Stimulated activated CD8-positive, alpha-beta memory T cell treated with anti-CD3 and anti-CD28 coated beads, Interleukin-4, amount 100 ng/mL, for 4 hours (primary cell): ENCODE results near the gene CERT1.
A peak's percentile ranks its signal among the peaks of the same experiment; 100 is the strongest.
"Not testable (repeated sequence)": the region's sequence is repeated elsewhere in the genome, so short reads cannot be mapped to it uniquely, and the experiment has no call there.

ENCODE experiments used
- DNase-seq, 2 donors: peaks; one replicate each; pipeline ENCODE4 v3.0.0-alpha.2; 2020; ENCODE audit warnings: low read depth in 2 of 2, low spot score in 1 of 2

Gene CERT1

DNA sequence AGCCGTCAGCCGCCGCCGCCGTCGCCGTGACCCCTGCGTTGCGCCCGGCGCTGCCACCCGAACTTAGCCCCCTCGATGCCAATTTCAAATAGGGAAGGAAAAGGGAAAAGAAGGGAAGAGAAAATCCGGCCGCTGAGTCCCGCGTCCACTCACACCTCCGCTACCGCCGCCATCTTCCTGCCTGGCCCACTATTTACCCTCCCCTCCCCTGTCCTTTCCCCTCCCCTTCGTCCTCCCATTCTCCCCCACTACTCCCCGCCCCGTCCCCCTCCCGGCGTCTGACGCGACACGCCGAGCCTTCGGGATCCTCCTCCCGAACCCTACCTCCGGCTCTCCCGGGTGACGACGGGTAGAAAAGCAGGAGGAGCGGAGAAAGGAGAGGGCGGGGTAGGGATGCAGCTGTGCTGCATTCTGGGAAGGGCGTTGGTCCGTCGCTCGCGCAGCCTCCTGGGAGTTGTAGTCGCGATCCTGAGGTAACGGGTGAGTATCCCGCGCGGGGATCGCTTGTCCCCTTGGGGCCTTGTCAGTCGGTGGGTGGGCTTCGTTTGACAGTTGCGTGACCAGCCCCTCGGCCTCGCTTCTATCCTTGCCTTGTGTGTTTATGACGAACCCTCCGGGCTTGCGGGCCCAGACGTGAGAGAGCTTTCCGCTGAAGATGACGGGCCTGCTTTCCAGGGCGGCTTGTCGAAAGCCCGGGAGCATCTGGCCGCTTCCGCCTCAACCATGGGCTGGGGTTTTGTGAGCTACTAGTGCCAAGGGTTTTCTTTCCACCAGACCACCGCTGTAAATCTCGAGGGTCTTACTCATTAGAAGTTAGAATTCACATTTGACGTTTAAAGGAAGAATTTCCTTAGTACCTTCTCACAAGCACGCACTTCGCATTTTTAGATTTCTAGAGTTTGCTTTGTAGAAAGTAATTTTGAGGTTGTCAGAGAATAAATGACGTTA is at the start of gene CERT1, which contains the start of gene POLK:
TSS of gene CERT1 (minus strand) at position 195 of the 948 bp plus-strand sequence. CDS start 422 bp downstream, outside the sequence.
TSS of gene POLK (plus strand) at position 457 of the 948 bp plus-strand sequence.
- peak; percentile 78 to 88 for DNase-seq

DNA sequence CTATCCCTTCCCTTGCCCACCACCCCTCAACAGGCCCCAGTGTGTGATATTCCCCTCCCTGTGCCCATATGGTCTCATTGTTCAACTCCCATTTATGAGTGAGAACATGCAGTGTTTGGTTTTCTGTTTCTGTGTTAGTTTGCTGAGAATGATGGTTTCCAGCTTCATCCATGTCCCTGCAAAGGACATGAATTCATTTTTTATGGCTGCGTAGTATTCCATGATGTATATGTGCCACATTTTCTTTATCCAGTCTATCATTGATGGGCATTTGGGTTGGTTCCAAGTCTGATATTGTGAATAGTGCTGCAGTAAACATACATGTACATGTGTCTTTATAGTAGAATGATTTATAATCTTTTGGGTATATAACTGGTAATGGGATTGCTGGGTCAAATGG is 49.2 kb upstream of the CERT1 start:
- DNase-seq: not testable (repeated sequence)

- no peak for DNase-seq
These were observed 47.7 kb upstream of the CERT1 start for GRCh38 chr5:75558981-75559632.

DNA sequence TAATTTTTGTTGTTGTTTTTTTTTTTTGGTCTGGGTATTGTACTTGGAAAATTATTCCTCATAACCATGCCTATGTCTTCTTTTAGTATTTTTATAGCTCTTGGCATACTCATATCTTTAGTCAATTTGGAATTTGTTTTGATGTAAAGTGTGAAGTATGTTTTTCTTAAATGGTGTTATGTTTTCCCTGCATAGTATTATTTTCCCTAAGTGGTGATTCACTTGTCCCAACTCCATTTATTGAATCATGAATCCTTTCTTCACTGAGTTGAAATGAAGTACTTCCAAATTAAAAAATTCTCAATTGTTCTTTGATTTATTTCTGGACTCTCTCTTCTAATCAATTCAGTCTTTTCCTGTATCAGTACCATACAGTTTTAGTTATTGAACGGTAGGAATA is 46.8 kb upstream of the CERT1 start:
- DNase-seq: no peak

DNA sequence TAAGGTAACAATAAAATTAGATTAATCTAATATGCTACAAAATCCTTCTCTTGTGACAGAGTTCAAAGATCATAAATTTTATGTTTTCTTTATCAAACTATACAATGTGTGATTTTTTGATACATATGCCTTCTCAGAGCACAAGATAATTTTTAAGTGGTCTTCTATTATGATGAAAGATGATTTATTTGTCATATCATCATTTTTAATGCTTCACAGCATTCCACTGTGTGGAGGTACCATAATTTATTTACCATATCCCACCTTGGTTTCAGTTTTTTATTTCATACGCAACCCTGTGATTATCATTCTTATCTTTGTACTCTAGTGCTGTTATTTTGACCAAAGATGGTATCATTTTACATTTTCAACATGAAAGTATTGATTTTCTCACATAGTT is 41.9 kb upstream of the CERT1 start:
- no peak for DNase-seq

DNA sequence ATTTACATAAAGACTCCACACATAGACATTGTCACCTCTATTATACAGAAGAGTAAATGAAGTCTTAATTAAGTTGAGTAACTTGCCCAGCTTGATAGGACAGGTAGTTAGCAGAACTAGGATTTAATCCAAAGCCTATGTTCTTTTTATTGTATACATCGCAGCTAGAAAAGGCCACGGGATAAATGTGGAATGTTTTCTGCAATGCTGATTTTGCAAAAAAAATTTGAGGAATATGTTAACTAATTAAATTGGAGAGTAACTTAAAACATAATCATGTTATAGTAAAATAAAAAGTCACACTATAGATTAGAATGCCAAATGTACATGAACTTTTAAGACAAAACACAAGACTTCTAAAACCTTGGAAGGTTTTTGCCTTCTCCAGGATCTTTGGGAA is 41.3 kb upstream of the CERT1 start:
- DNase-seq: no peak

DNA sequence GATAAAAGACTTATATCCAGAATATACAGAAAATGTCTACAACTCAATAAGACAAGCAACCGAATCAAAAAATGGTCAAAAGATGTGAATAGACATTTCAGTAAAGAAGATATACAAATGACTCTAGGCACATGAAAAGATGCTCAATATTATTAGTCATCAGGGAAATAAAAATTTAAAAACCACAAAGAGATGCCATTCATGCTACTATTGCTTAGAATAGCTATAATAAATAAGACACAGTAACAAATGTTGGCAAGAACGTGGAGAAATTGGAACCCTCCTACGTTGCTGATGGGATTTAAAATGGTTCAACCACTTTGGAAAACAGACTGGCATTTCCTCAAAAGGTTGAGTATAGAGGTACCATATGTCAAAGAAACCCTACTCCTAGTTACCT is 40.0 kb upstream of the CERT1 start:
- DNase-seq: no peak

- no peak for DNase-seq
These were observed 39.2 kb upstream of the CERT1 start for GRCh38 chr5:75550597-75550996.

DNA sequence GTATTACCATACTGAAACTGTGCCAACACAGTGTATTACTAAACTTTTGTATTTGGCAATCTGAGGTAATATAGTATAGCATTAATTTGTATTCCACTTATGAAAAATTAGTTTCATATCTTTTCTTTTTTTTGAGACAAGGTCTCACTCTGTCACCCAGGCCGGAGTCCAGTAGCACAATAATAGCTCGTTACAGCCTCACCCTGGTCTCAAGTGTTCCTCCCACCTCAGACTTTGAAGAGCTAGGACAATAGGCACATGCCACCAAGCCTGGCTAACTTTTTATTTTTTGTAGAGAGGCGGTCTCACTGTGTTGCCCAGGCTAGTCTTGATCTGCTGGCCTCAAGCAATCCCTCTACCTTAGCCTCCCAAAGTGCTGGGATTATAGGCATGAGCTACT is 36.4 kb upstream of the CERT1 start:
- DNase-seq: no peak

- no peak for DNase-seq
These were observed 35.4 kb upstream of the CERT1 start for GRCh38 chr5:75546830-75547229.

- no peak for DNase-seq
These were observed 33.7 kb upstream of the CERT1 start for GRCh38 chr5:75545131-75545530.

DNA sequence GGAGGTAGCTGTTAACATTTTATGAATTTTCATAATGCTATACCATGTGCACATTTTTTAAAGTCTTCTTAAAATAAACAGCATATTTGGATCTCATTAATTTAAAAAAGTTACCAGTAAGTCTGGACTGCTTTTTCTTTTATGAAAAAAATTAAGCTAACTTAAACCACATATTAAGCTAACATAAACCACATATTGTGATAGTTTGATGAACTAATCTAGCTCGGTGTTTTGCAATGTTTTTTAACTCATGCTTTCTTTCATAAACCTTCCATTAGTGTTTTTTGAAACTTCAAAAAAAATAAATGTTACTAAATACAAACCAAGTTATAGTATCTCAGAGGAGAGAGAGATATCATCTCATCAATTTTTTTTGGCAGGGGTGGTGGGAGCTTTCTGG is 26.8 kb upstream of the CERT1 start:
- no peak for DNase-seq

DNA sequence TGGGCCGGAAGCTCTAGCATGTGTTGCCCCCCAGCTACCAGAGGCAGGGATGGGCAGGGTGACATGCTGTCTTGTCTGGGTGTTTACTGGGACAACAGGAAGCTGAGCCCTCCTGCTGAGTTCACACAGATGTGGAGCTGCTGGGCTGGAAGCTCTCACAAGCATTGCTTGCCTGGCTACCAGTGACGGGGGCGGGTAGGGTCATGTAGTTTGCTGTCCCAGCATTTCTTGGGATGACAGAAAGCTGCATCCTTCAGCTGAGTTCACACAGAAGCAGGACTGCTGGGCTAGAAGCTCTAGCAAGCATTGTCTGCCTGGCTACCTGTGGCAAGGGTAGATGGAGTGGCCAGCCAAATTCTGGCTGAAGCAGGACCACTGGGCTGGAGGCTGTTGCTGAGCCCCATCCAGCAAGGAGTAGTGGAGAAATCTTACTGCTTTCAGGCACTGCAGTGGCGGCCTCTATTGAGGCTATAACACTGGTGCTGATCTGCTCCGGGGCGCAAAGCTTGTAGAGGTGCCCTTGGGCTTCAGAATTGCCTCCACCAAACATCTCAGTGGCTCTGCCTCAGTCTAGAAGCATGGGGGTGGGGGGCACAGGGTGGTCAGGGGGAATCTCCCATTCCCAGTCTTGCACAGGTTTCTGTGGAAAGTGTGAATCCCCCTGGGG is 25.4 kb upstream of the CERT1 start:
- no peak for DNase-seq

DNA sequence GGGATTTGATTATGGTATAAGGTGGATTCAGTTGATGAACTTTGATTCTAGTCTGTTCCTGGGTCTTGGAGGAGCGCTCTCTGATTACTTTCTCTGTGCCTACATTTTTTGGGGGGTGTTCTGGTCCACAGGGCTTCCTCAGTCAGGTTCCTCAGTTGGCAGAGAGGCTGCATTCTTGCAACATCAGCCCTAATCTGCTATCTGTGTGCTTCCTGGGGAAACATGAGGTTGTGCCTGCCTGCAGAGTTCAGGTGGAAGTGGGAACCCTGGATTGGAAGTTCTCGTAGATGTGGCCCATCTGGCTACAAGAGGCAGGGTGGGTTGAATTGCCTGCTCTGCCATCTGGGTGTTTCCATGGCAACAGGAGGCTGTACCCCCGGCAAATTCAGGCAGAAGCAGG is 24.7 kb upstream of the CERT1 start:
- DNase-seq: no peak

- DNase-seq: no peak
These were observed 23.3 kb upstream of the CERT1 start for GRCh38 chr5:75534734-75535133.

DNA sequence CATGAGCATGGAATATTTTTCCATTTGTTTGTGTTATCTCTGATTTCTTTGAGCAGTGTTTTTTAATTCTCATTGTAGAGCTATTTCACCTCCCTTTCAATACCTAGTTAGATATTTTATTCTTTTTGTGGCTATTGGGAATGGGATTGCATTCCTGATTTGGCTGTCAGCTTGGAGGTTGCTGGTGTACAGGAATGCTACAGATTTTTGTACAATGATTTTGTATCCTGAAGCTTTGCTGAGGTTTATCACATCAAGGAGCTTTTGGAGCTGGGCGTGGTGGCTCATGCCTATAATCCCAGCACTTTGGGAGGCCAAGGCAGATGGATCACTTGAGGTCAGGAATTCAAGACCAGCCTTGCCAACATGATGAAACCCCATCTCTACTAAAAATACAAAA is 22.3 kb upstream of the CERT1 start:
- not testable (repeated sequence) for DNase-seq

DNA sequence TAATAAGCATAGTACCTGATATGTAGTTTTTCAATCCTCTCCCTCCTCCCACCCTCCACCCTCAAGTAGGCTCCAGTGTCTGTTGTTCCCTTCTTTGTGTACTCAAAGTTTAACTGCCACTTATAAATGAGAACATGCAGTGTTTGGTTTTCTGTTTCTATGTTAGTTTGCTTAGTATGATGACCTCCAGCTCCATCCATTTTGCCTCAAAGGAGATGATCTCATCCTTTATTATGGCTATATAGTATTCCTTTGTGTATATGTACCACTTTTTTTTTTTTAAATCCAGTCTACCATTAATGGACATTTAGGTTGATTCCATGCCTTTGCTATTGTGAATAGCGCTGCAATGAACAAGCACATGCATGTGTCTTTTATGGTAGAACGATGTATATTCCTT is 20.8 kb upstream of the CERT1 start:
- DNase-seq: no peak

- DNase-seq: no peak
These were observed 17.8 kb upstream of the CERT1 start for GRCh38 chr5:75529185-75529584.

- no peak for DNase-seq
These were observed 14.6 kb upstream of the CERT1 start for GRCh38 chr5:75526070-75526469.

DNA sequence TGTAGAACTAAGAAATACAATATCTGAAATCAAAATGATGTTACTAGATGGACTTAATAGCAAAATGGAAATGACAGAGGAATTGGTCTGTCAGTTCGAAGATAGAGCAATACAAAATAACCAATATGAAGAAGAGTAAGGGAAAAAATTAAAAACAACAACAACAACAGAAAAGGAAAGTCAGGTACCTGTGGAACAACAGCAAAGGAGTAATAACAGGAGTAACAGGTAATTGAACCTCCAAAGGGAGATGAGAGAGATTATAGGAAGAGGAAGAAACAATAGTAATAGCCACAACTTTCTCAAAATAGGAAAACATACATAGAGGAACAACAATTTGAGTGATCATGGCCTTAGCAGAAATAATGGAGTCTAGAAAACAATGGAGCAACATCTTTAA is 13.9 kb upstream of the CERT1 start:
- no peak for DNase-seq

DNA sequence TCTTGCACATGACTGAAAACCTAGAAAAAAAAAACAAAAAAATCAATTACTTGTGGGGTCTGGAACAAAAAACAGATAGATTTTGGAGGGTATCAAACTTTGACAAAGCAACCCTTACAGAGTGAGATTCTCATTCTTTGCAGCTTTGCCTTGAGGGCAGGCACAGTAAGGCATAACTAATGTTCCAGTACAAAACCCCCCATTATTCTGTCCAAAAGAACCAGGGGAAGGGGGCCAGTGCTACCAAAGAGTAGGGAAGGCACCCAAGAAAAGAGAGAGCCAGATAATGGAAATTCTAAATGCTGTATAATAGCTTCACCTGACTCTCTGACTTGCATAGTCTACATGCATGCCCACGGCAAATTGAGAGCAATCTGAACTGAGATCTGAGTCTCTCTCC is 13.2 kb upstream of the CERT1 start:
- DNase-seq: no peak

DNA sequence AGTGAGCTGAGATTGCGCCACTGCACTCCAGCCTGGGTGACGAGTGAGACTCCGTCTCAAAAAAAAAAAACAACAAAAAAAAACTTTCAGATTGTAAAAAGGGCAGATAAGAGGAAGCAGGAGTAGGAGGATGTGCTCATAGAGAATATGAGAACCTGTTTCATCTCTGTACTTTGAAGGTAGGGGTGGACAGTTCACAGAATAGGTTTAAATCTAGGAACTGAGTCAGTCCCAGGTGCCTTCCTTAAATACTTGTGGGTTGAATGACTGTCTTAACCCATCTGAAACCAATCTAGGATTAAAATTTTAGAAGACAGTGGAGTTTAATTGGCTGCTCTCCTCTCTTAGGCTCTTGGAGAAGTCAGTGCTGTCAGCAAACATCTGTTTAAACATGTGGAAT is 12.6 kb upstream of the CERT1 start:
- no peak for DNase-seq
